Smooth muscle cell of the pulmonary artery (primary cell): Measurements from ENCODE around the gene NGEF. TPM values are rescaled to one million over a fixed set of nuclear protein-coding genes. Genes with fewer than 3 reads are reported as not detected.

Experiments used
- total RNA-seq: library from RNA; depleted of rRNA; stranded (reverse); fragments of >200 nt; gene quantifications from 2 replicates; pipeline ENCODE4 v1.2.3, GENCODE V29; 2014

The NGEF gene
- 1.3 and 5.7 TPM in 2 replicates for total RNA-seq

DNA sequence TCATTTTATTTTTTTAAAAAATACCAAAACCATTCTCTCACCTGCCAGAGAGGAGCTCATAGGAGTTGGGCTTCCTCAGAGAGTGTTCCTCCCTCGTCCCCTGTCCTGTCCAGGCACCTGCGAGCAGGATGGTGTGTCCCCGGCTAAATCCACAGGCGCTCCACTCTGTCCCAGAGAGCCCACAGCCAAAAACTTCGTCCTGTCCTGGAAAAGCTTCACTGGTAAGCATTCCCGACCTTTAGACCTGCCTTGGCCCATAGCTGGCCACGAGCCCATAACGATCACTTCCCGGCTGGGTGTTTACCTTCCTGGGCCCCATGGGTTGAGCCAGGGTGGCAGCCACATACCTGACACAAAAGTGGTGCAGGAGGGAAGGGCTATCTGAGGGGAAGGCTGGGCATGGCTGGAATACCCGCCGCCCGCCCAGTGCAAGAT lies at the start of gene NGEF:
Gene NGEF, minus strand, starts transcription at position 230 of the 435 bp plus-strand sequence. CDS start 38,366 bp downstream, outside the sequence.

GRCh38 chr2:233059797-233060500 lies 46.9 kb upstream of the NGEF start, which contains the start of gene INPP5D:
Gene INPP5D, plus strand, starts transcription at chr2:233060342. Its CDS starts 137 bp downstream, at chr2:233060479.

GRCh38 chr2:233032551-233033320 lies 19.7 kb upstream of the NGEF start, which contains the start of gene NEU2:
Gene NEU2, plus strand, starts transcription at chr2:233032672. Its CDS starts 0 bp downstream, at chr2:233032672.

DNA sequence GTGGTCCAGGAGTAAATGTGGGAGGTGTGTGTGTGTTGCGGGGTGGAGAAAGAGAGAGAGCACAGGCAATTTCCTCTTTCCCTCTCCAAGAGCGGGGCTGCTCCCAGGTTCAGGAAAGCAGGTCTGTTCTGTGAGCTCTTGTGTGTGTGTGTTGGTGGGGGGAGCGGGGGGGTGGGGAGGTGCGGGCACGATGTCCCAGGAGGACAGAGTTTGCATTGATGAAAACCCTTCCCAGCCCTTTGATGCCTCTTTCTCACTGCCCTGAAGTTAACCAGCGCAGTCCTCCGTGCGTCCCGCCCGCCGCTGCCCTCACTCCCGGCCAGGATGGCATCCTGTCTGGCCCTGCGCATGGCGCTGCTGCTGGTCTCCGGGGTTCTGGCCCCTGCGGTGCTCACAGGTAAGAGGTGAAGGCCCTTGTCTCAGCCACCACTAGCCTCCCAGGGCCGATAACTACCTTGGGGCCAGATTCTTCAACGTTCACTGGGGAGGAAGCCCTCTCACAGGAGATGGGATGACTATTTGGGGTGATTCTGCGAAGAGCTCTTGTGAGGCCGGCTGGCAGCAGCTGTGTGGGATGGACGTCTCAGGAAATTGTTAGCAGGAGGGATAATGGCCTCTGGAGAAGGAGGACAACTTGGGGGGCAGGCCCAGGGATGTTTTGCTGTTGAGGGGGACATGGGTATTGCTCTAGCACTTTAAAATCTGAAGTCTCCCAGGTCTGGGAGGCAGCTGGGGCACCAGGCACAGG lies 142.9 kb downstream of the NGEF start, which contains the start of gene SNORC:
Gene SNORC, plus strand, starts transcription at position 247 of the 748 bp plus-strand sequence. Its CDS starts 78 bp downstream, at position 325.

Other genes with a start within 250 kb of the NGEF start
- gene KCNJ13, start 236.7 kb downstream of the NGEF start, total RNA-seq = not detected in 2 replicates
- gene SNORC, start 143.0 kb downstream of the NGEF start, total RNA-seq = 0.65 and 1.6 TPM in 2 replicates
- gene NEU2, start 19.4 kb upstream of the NGEF start, total RNA-seq = not detected in 2 replicates
- gene INPP5D, start 47.1 kb upstream of the NGEF start, total RNA-seq = 0.59 and 0.65 TPM in 2 replicates
- gene ATG16L1, start 238.4 kb upstream of the NGEF start, total RNA-seq = 34.0 and 47.7 TPM in 2 replicates